HL-60/S4 (cell line): ENCODE measurements around the gene RNU1-4.
"Not testable (repeated sequence)": the region's sequence is repeated elsewhere in the genome, so short reads cannot be mapped to it uniquely, and the experiment has no call there.

ENCODE experiments used
- in situ Hi-C: fragments of 300-500 bp; cut with MboI; formaldehyde crosslinking; loops from 2 replicates; pipeline ENCODE4 v1.14.3; 2022; ENCODE audit warnings: low sequenced_read_pairs

The RNU1-4 gene

GRCh38 chr1:16740047-16740964, at the start of gene RNU1-4:
TSS of gene RNU1-4 (plus strand) at chr1:16740516.
- in situ Hi-C loops = not testable (repeated sequence)

- in situ Hi-C loops = not testable (repeated sequence)
These were observed 49.2 kb upstream of the RNU1-4 start for GRCh38 chr1:16690971-16691682.

- in situ Hi-C loops = not testable (repeated sequence)
These were observed 48.0 kb upstream of the RNU1-4 start for GRCh38 chr1:16692283-16692682.

- in situ Hi-C loops = not testable (repeated sequence)
These were observed 47.4 kb upstream of the RNU1-4 start for GRCh38 chr1:16692717-16693448.

GRCh38 chr1:16693449-16694307, 46.6 kb upstream of the RNU1-4 start:
- in situ Hi-C loops = not testable (repeated sequence)

GRCh38 chr1:16694308-16694702, 46.0 kb upstream of the RNU1-4 start:
- in situ Hi-C loops = not testable (repeated sequence)

- in situ Hi-C loops = not testable (repeated sequence)
These were observed 43.7 kb upstream of the RNU1-4 start for GRCh38 chr1:16696507-16697150.

GRCh38 chr1:16697152-16697551, 43.2 kb upstream of the RNU1-4 start:
- in situ Hi-C loops = not testable (repeated sequence)

GRCh38 chr1:16699440-16699839, 40.9 kb upstream of the RNU1-4 start:
- in situ Hi-C loops = not testable (repeated sequence)

GRCh38 chr1:16700138-16700895, 40.0 kb upstream of the RNU1-4 start:
- in situ Hi-C loops = not testable (repeated sequence)

GRCh38 chr1:16701189-16701588, 39.1 kb upstream of the RNU1-4 start:
- in situ Hi-C loops = not testable (repeated sequence)

GRCh38 chr1:16702280-16702679, 38.0 kb upstream of the RNU1-4 start:
- in situ Hi-C loops = not testable (repeated sequence)

GRCh38 chr1:16703141-16703540, 37.2 kb upstream of the RNU1-4 start:
- in situ Hi-C loops = not testable (repeated sequence)

GRCh38 chr1:16703602-16704001, 36.7 kb upstream of the RNU1-4 start:
- in situ Hi-C loops = not testable (repeated sequence)

GRCh38 chr1:16704076-16704475, 36.2 kb upstream of the RNU1-4 start:
- in situ Hi-C loops = not testable (repeated sequence)

- in situ Hi-C loops = not testable (repeated sequence)
These were observed 35.7 kb upstream of the RNU1-4 start for GRCh38 chr1:16704502-16705100.

GRCh38 chr1:16706302-16706701, 34.0 kb upstream of the RNU1-4 start:
- in situ Hi-C loops = not testable (repeated sequence)
